ENCODE data around the gene FUZ. TPM values are rescaled to one million over a fixed set of nuclear protein-coding genes. Genes with fewer than 3 reads are reported as not detected.

Gene FUZ, protein sequence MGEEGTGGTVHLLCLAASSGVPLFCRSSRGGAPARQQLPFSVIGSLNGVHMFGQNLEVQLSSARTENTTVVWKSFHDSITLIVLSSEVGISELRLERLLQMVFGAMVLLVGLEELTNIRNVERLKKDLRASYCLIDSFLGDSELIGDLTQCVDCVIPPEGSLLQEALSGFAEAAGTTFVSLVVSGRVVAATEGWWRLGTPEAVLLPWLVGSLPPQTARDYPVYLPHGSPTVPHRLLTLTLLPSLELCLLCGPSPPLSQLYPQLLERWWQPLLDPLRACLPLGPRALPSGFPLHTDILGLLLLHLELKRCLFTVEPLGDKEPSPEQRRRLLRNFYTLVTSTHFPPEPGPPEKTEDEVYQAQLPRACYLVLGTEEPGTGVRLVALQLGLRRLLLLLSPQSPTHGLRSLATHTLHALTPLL
- 23.9 and 34.9 TPM in 2 replicates for total RNA-seq

- peak; percentile 98 for DNase-seq (ENCODE audit: low read depth, low spot score)
Observed at GRCh38 chr19:49812997-49813861, at the start of gene FUZ. Gene FUZ (minus strand): TSS chr19:49813292. CDS start chr19:49813106, 186 bp downstream.

DNA sequence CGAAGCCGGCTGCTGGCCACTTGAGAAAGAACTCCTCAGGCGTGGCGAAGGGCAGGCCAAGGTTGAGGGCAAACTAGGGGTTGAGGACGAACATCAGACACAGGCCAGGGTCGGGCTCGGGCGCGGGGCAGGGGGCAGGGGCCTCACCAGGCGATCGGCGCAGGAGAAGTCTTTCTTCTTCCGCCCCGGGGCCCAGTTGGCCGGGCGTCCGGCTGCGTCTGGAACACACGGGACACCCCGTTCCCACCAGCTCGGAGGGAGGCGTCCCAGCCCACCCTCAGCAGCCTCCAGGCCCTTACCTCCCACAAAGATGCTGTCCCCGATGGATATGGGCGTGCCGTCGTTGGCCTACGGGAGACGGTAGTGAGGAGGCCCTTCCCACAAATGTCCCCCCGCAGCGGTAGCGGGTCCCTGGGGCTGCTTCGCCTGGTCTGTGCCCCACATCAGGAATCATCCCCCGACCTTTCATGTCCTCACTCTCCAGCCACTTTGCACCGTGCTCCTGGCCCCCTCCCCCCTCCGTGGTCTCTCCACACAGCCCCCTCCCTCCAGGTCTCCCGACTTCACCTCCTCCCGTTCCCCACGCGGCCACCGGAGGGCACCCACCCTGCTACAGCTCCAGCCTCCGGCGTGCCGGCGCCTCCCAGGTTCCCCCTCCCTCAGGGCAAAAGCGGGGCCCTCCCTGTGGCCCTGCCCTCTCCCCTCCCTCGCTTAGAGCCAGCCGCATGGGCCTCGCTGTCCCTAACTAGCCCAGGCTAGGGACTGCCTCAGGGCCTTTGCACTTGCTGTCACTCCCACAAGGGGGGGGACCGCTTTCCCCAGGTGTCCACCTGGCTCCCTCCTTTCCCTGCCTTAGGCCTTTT is 49.5 kb upstream of the FUZ start:
- no peak for DNase-seq (ENCODE audit: low read depth, low spot score)

GRCh38 chr19:49861541-49862378 is 48.7 kb upstream of the FUZ start:
- DNase-seq (ENCODE audit: low read depth, low spot score), result no peak

DNA sequence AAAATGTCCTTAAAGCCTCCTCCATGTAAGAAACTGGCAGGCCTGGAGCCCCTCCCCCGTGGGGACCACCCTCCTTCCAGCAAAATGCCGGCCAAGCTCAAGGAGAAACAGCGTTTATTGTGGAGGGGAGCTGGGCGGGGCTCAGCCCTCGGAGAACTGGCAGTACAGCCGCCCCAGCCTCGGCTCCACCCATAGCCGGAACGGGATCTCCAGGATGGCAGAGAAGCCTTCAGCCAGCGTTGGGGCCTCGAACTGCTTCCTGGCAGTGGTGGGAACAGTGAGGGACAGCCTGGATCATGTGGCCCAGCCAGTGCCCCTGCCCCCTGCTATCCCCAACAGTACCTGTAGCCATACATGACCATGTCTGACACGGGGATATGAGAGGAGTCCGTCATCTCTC is 48.0 kb upstream of the FUZ start:
- no peak for DNase-seq (ENCODE audit: low read depth, low spot score)

- no peak for DNase-seq (ENCODE audit: low read depth, low spot score)
Observed at GRCh38 chr19:49860336-49861102, 47.4 kb upstream of the FUZ start.

- no peak for DNase-seq (ENCODE audit: low read depth, low spot score)
Observed at GRCh38 chr19:49859682-49860335, 46.7 kb upstream of the FUZ start.

DNA sequence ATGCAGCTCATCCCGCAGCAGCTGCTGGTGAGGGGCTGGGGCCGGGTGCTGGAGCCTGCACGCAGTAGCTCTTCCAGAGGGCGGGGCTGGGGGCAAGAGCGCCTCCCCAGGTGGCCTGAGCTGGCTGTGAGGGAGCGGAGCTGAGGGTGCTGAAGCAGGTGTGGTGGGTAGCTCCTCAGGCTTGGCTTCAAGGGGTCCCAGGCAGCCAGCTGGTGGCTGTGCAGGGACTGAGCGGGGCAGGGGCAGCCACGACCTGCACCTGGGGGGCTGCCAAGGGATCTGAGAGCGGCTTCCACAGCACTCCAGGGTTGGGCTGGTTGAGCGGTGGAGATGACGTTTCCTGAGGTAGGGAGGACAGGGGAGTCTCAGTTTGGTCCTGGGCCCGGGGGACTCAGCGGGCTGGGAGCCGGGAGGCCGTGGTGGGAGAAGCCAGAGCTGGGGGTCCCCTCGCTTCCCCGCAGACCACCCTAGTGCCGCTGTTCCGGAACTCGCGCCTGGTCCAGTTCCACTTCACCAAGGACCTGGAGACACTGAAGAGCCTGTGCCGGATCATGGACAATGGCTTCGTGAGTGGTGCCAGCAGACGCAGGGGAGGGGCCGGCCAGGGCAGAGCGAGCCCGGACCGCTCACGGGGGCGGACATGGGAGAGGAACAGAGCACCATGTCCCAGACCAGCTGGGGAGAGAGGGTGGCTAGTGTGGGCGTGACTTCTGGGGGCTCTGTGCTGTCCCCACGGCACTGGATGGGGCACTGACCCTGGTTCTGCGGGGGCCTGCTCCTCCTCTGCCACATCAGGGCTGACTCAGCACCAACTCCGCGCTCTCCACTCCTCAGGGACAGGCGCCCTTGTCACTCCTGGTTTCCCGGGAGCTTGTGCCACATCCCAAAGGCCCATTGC is 45.2 kb upstream of the FUZ start:
- DNase-seq (ENCODE audit: low read depth, low spot score), result no peak

DNA sequence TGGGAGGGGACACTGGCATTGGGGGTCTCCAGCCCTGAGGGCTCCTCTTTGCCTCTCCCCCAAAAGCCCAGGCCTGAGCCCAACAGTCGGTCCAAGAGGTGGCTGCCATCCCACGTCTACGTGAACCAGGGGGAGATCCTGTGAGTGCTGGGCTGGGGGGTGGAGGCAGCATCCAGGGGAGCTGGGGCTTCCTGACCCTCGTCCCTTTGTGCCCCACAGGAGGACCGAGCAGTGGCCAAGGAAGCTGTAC is 44.7 kb upstream of the FUZ start:
- no peak for DNase-seq (ENCODE audit: low read depth, low spot score)

DNA sequence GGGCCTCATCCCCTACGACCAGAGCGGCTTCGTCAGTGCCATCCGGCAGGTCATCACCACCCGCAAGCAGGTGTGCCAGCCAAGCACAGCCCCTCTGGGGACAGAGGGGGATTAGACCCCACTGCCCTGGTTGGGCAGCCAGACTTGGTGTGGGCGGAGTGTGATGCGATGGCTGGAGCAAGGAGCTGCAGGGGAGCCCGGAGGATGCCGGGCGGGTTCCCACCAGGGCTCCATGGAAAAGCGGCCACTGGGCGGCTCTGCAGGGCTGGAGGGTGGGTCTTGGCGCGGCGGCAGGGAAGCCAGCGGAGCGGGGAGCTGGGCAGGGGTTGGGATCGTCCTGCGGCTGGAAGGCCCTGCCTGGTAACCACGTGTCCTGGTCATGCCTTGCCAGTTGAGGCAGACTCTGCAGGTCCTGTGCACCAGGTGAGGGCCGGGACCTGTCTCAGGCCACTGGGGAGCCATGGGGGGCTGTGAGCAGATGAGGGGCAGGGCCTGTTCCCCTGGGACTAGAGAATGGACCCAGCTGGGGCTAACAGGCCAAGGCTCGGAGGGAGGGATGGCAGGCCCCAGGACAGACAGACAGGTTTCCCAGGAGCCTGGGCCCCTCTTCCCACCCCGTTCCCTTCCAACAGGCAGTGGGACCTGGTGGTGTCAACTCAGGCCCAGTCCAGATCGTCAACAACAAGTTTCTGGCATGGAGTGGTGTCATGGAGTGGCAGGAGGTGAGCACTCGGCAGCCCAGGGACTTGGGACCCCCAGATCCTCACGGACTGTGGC is 44.2 kb upstream of the FUZ start:
- DNase-seq (ENCODE audit: low read depth, low spot score), result no peak

- DNase-seq (ENCODE audit: low read depth, low spot score), result no peak
Observed at GRCh38 chr19:49856574-49857021, 43.5 kb upstream of the FUZ start.

DNA sequence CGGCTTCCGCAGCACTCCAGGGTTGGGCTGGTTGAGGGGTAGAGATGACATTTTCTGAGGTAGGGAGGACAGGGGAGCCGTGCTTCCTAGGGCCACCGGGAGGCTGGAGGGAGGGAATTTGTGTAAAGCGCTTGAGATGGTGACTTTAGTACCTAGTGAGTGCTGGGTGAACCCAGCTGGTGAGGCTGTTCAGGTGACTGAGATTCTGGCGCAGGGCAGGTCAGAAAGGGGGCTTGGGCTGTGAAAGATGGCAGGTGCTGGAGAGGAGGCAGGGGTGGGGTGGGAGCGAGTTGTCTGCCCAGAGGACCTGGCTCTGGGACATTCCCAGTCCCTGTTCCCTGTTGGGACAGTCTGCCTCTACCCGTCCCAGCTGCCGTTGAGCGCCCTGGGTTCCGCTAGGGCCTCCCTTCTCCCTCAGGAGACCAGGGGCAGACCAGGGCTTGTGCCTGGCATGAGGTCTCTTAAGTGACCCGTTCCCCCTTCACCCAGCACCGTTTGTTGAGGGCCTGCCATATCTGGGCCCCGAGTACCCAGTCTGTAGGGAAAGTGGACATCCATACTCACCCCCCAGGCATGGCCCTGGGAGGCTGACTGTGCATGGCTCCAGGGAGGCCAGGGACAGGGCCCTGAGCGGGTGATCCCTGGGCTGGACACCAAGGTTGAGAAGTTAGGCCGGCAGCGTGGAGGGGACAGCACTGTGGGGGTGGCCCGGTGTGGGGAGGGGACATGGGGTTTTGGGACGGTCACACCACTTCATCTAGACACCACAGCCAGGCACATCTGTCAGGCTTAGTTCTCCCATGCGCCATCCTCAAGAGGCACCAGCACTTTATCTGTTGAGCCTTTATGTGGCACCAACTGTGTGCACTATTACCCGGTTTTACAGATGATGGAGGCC is 42.8 kb upstream of the FUZ start:
- DNase-seq (ENCODE audit: low read depth, low spot score), result no peak

DNA sequence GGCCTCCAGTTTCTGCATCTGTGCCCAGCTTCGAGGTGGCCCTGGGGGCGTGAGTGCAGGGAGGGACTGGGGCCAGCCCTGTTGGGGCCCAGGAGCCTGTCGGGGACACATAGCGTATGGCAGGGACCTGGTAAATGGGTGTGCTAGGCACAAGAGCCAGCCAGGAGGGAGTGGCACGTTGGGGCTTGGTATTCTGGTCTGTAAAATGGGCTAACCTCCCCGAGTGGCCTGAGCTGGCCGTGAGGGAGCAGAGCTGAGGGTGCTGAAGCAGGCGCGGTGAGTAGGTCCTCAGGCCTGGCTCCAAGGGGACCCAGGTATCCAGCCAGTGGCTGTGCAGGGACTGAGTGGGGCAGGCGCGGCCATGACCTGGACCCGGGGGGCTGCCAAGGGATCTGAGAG is 42.2 kb upstream of the FUZ start:
- DNase-seq (ENCODE audit: low read depth, low spot score), result no peak

GRCh38 chr19:49854378-49855263 is 41.5 kb upstream of the FUZ start:
- no peak for DNase-seq (ENCODE audit: low read depth, low spot score)

DNA sequence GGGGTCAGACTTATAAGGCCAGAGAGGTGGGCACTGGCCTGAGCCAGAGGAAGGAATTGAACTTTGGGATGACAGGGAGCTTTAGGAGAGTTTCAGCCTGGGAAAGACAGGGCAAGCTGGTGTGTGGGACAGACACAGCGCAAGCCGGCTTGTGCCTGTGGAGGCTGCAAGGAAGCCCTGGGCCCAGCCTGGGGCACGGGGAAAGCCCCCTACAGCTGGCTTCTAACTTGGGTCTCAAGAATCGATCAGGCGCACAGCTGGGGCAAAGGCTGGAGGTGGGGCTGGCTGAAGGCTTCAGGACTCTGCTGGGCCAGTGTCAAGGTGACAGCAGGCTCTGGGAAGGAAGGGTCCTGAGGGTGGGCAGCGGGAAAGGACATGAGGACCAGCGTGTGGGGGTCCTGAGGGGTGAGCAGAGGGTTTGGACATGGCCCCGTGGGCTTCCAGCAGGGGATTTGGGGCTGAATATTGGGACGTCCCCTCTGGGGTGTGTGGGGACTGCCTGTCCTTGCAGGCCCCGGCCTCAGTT is 40.8 kb upstream of the FUZ start:
- no peak for DNase-seq (ENCODE audit: low read depth, low spot score)

GRCh38 chr19:49852631-49853126 is 39.6 kb upstream of the FUZ start:
- DNase-seq (ENCODE audit: low read depth, low spot score), result no peak

Data from pulmonary artery endothelial cell (primary cell).